GM23338 (cell line): Measurements from ENCODE around the gene UNC45B. TPM values are rescaled to one million over a fixed set of nuclear protein-coding genes. Genes with fewer than 3 reads are reported as not detected.

ENCODE experiments used
- ATAC-seq: fragments of 200-7000 bp; cut with Tn5 transposase; 3 replicates; pipeline ENCODE4 v1.9.1; 2020
- DNase-seq: peaks from one replicate; pipeline ENCODE4 v3.0.0-alpha.2; 2015; ENCODE audit warnings: low spot score
- H2AFZ ChIP-seq: fragments of 200-600 bp; sonication (generic); 2 replicates; pipeline ENCODE4 v1.8.0; 2016; ENCODE audit warnings: antibody characterized with exemption, mild to moderate bottlenecking, moderate library complexity
- H3F3A ChIP-seq: fragments of 200-600 bp; sonication (generic); replicated peaks from 2 replicates; pipeline ENCODE4 v1.8.0; 2017; ENCODE audit warnings: antibody characterized with exemption, mixed run types, low read depth
- H3K27ac ChIP-seq: fragments of 200-600 bp; sonication (generic); 2 replicates; pipeline ENCODE4 v1.6.1; 2016; ENCODE audit warnings: low read depth
- H3K27me3 ChIP-seq: fragments of 200-600 bp; sonication (generic); 2 replicates; pipeline ENCODE4 v1.8.0; 2016; ENCODE audit warnings: mild to moderate bottlenecking, mixed run types, moderate library complexity; ENCODE audit not compliant: insufficient read depth
- H3K36me3 ChIP-seq: fragments of 200-600 bp; sonication (generic); 2 replicates; pipeline ENCODE4 v1.8.0; 2016; ENCODE audit warnings: mild to moderate bottlenecking; ENCODE audit not compliant: insufficient read depth
- H3K4me1 ChIP-seq: fragments of 200-600 bp; sonication (generic); 2 replicates; pipeline ENCODE4 v1.8.0; 2016; ENCODE audit warnings: mild to moderate bottlenecking, moderate library complexity; ENCODE audit not compliant: insufficient read depth
- H3K4me2 ChIP-seq: fragments of 200-600 bp; sonication (generic); 2 replicates; pipeline ENCODE4 v1.7.1; 2017; ENCODE audit warnings: mixed run types
- H3K4me3 ChIP-seq: fragments of 200-600 bp; sonication (generic); 2 replicates; pipeline ENCODE4 v1.6.1; 2016; ENCODE audit warnings: mixed run types
- H3K79me2 ChIP-seq: fragments of 200-600 bp; sonication (generic); replicated peaks from 2 replicates; pipeline ENCODE4 v1.8.0; 2017; ENCODE audit warnings: mild to moderate bottlenecking; ENCODE audit not compliant: insufficient read depth
- H3K9me2 ChIP-seq: fragments of 200-600 bp; sonication (generic); 2 replicates; pipeline ENCODE4 v1.8.0; 2017; ENCODE audit not compliant: insufficient read depth
- H4K20me1 ChIP-seq: fragments of 200-600 bp; sonication (generic); replicated peaks from 2 replicates; pipeline ENCODE4 v1.8.0; 2017; ENCODE audit warnings: mild to moderate bottlenecking; ENCODE audit not compliant: insufficient read depth
- H3K27ac Mint-ChIP-seq: 2 replicates; pipeline ENCODE4 v1.8.0; 2020; ENCODE audit warnings: inconsistent platforms, mild to moderate bottlenecking, moderate library complexity, mixed read lengths
- H3K27me3 Mint-ChIP-seq: 3 replicates; pipeline ENCODE4 v1.8.0; 2022; ENCODE audit warnings: low read depth, mild to moderate bottlenecking, moderate library complexity, mixed read lengths, inconsistent platforms; ENCODE audit not compliant: insufficient read depth, poor library complexity
- H3K36me3 Mint-ChIP-seq: 3 replicates; pipeline ENCODE4 v1.8.0; 2021; ENCODE audit warnings: low read depth, mild to moderate bottlenecking, inconsistent platforms, moderate library complexity, mixed read lengths
- H3K4me1 Mint-ChIP-seq: 3 replicates; pipeline ENCODE4 v1.8.0; 2020; ENCODE audit warnings: mild to moderate bottlenecking, inconsistent platforms, mixed read lengths
- H3K4me3 Mint-ChIP-seq: 3 replicates; pipeline ENCODE4 v1.8.0; 2021; ENCODE audit warnings: moderate library complexity, mild to moderate bottlenecking, inconsistent platforms, mixed read lengths
- H3K9me3 Mint-ChIP-seq: 3 replicates; pipeline ENCODE4 v1.8.0; 2020; ENCODE audit warnings: moderate library complexity, mild to moderate bottlenecking, inconsistent platforms, mixed read lengths
- CREB1 ChIP-seq: fragments of 250-450 bp; sonication (Bioruptor Pico); IDR thresholded peaks from 2 replicates; pipeline ENCODE4 v1.5.0; 2020; ENCODE audit warnings: low read depth, mild to moderate bottlenecking, moderate library complexity
- EZH2phosphoT487 ChIP-seq: fragments of 200-600 bp; sonication (generic); IDR thresholded peaks from one replicate; pipeline ENCODE4 v1.8.1; 2018; ENCODE audit warnings: antibody characterized with exemption; ENCODE audit not compliant: unreplicated experiment
- NANOG ChIP-seq: IDR thresholded peaks from 2 replicates; pipeline ENCODE4 v1.6.1; 2016; ENCODE audit warnings: antibody characterized with exemption, borderline replicate concordance
- POLR2AphosphoS5 ChIP-seq: IDR thresholded peaks from 2 replicates; pipeline ENCODE4 v1.6.1; 2016; ENCODE audit warnings: antibody characterized with exemption, low read depth
- STAT1 ChIP-seq: IDR thresholded peaks from one replicate; pipeline ENCODE4 v1.6.1; 2016; ENCODE audit warnings: antibody characterized with exemption; ENCODE audit not compliant: unreplicated experiment
- ZNF114 ChIP-seq: fragments of 250-450 bp; sonication (Bioruptor Pico); IDR thresholded peaks from 2 replicates; pipeline ENCODE4 v1.5.0; 2020; ENCODE audit warnings: mild to moderate bottlenecking, moderate library complexity
- ZNF331 ChIP-seq: fragments of 250-450 bp; sonication (Bioruptor Pico); IDR thresholded peaks from 2 replicates; pipeline ENCODE4 v1.5.0; 2020; ENCODE audit warnings: low read depth, mild to moderate bottlenecking, moderate library complexity
- polyA plus RNA-seq: library from polyadenylated mRNA; unstranded; fragments of >200 nt; fragmentation: Nextera tagmentation; extraction: Ambion mirVana; gene quantifications from 2 replicates; pipeline ENCODE4 v1.2.1, GENCODE V29; 2016
- total RNA-seq: library from RNA; depleted of rRNA; stranded (reverse); fragments of >200 nt; shearing (Covaris generic); gene quantifications from 2 replicates; pipeline ENCODE4 v1.2.3, GENCODE V29; 2014; rRNA removed
- TF ChIP-seq, protein P1 (sequence below): IDR thresholded peaks from one replicate; pipeline ENCODE4 v1.6.1; 2018; ENCODE audit warnings: antibody characterized with exemption; ENCODE audit not compliant: unreplicated experiment

Gene UNC45B
- total and polyA plus RNA-seq, 2 experiments from 2014 or later, result 0.03 TPM; not detected in 1

DNA sequence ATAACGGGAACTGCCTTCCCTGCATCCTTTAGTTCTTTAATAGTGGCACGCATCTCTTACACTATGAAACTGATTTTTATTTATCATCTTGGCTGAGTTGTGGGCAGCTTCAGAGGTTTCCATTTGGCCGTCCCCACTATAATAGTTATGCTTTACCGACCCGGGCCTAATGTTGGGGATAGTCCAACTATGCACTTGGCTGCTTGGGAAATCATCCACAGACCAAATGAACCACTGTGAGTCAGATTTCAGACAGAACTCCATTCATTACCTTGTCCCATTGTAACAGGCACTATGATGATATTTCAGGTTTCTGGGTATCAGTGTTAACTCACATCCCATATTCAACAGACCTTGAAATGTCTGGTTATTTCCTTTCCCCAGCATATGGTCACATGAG lies 89.2 kb downstream of the UNC45B start:
- Histone ChIP-seq H3K36me3 (no peaks in the 10 kb centered on the region), H3K9me2 (no peaks in the 10 kb centered on the region), H2AFZ (no peak overlapping the region), H3K4me1 (no peaks in the 10 kb centered on the region; the same call in 1 of the 2 replicates), H3F3A (no peaks in the 10 kb centered on the region), H3K79me2 (no peaks in the 10 kb centered on the region), H3K27ac (no peak overlapping the region), H3K27me3 (no peaks in the 10 kb centered on the region), H4K20me1 (no peaks in the 10 kb centered on the region), H3K4me3 (no peak overlapping the region), H3K4me2 (no peak overlapping the region)
- DNase-seq, result no peak
- H3K36me3 Mint-ChIP-seq, result no peaks in the 10 kb centered on the region
- no peak overlapping the region for H3K4me3 Mint-ChIP-seq
- no peak for ATAC-seq
- TF ChIP-seq, protein P1, sequence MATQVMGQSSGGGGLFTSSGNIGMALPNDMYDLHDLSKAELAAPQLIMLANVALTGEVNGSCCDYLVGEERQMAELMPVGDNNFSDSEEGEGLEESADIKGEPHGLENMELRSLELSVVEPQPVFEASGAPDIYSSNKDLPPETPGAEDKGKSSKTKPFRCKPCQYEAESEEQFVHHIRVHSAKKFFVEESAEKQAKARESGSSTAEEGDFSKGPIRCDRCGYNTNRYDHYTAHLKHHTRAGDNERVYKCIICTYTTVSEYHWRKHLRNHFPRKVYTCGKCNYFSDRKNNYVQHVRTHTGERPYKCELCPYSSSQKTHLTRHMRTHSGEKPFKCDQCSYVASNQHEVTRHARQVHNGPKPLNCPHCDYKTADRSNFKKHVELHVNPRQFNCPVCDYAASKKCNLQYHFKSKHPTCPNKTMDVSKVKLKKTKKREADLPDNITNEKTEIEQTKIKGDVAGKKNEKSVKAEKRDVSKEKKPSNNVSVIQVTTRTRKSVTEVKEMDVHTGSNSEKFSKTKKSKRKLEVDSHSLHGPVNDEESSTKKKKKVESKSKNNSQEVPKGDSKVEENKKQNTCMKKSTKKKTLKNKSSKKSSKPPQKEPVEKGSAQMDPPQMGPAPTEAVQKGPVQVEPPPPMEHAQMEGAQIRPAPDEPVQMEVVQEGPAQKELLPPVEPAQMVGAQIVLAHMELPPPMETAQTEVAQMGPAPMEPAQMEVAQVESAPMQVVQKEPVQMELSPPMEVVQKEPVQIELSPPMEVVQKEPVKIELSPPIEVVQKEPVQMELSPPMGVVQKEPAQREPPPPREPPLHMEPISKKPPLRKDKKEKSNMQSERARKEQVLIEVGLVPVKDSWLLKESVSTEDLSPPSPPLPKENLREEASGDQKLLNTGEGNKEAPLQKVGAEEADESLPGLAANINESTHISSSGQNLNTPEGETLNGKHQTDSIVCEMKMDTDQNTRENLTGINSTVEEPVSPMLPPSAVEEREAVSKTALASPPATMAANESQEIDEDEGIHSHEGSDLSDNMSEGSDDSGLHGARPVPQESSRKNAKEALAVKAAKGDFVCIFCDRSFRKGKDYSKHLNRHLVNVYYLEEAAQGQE, result no peak
- no peak for TF ChIP-seq EZH2phosphoT487
- TF ChIP-seq ZNF114 (CRISPR knock-in tag), result no peak
- no peak for TF ChIP-seq POLR2AphosphoS5
- no peak overlapping the region for H3K27ac Mint-ChIP-seq
- H3K27me3 Mint-ChIP-seq, result peaks cover 3% of the 10 kb centered on the region
- peaks cover 5% of the 10 kb centered on the region; the same call in 2 of the 3 replicates for H3K4me1 Mint-ChIP-seq
- H3K9me3 Mint-ChIP-seq, result no peaks in the 10 kb centered on the region

DNA sequence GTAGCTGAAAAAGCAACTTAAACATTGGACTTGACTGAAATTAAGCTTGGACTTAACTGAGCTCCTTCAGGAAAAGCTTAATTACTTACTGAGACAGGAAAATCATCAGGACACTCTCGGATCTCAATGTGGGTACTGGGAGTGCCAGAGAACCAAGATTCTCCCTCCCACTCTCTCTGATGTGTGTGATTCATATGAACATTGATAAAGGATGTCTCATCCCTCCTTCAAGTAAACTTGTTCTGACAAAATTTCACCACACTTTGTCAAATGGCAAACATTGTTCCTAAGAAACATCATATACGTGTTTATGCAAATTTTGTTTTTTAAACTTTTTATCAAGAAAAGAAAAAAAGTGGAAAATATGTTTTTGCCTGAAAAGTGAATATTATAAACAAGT lies 91.2 kb downstream of the UNC45B start:
- H3K4me3 ChIP-seq, result no peak overlapping the region
- H3K4me1 Mint-ChIP-seq, result peaks cover 8% of the 10 kb centered on the region
- DNase-seq (no peak), ATAC-seq (no peak)
- no peak overlapping the region for H3K27ac ChIP-seq
- TF ChIP-seq EZH2phosphoT487, result no peak
- TF ChIP-seq NANOG, result no peak
- TF ChIP-seq, protein P1, result no peak
- TF ChIP-seq ZNF331 (CRISPR knock-in tag), result no peak
- no peak for TF ChIP-seq STAT1
- TF ChIP-seq CREB1, result no peak
- no peak for TF ChIP-seq POLR2AphosphoS5
- H3K9me2 ChIP-seq, result no peaks in the 10 kb centered on the region
- no peak overlapping the region for H2AFZ ChIP-seq
- peaks cover 7% of the 10 kb centered on the region for H3K27me3 Mint-ChIP-seq
- H3K36me3 ChIP-seq, result no peaks in the 10 kb centered on the region
- H3K27me3 ChIP-seq, result peaks cover 9% of the 10 kb centered on the region; the same call in 1 of the 2 replicates
- H3K36me3 Mint-ChIP-seq, result no peaks in the 10 kb centered on the region
- H3F3A ChIP-seq, result peaks cover 7% of the 10 kb centered on the region; the same call in 1 of the 2 replicates
- H3K4me2 ChIP-seq, result no peak overlapping the region
- no peaks in the 10 kb centered on the region for H3K9me3 Mint-ChIP-seq
- no peaks in the 10 kb centered on the region for H3K79me2 ChIP-seq
- H3K4me1 ChIP-seq, result peaks cover 5% of the 10 kb centered on the region; the same call in 1 of the 2 replicates
- no peak overlapping the region for H3K4me3 Mint-ChIP-seq
- no peaks in the 10 kb centered on the region for H4K20me1 ChIP-seq
- H3K27ac Mint-ChIP-seq, result no peak overlapping the region

Other genes with a start within 250 kb of the UNC45B start
- gene CCT6B, start 186.4 kb upstream of the UNC45B start, total RNA-seq, result 0.94 TPM in 1 of 2 replicates, not detected in the other
- 1.1 and 1.3 TPM in 2 replicates for gene CCT6B, start 186.4 kb upstream of the UNC45B start, polyA plus RNA-seq
- 12.8 and 14.4 TPM in 2 replicates for gene ZNF830, start 186.3 kb upstream of the UNC45B start, total RNA-seq
- 20.4 and 22.3 TPM in 2 replicates for gene ZNF830, start 186.3 kb upstream of the UNC45B start, polyA plus RNA-seq
- 82.3 and 119 TPM in 2 replicates for gene LIG3, start 167.3 kb upstream of the UNC45B start, total RNA-seq
- gene LIG3, start 167.3 kb upstream of the UNC45B start, polyA plus RNA-seq, result 16.4 and 17.6 TPM in 2 replicates
- 22.2 and 29.2 TPM in 2 replicates for gene RFFL, start 84.1 kb upstream of the UNC45B start, total RNA-seq
- gene RFFL, start 84.1 kb upstream of the UNC45B start, polyA plus RNA-seq, result 4.1 and 6.4 TPM in 2 replicates
- 11.0 and 13.2 TPM in 2 replicates for gene RAD51D, start 28.0 kb upstream of the UNC45B start, total RNA-seq
- gene RAD51D, start 28.0 kb upstream of the UNC45B start, polyA plus RNA-seq, result 5.9 and 7.3 TPM in 2 replicates
- not detected in 2 replicates for gene FNDC8, start 26.2 kb upstream of the UNC45B start, total RNA-seq
- not detected in 2 replicates for gene FNDC8, start 26.2 kb upstream of the UNC45B start, polyA plus RNA-seq
- 54.8 and 66.4 TPM in 2 replicates for gene NLE1, start 5.5 kb upstream of the UNC45B start, total RNA-seq
- gene NLE1, start 5.5 kb upstream of the UNC45B start, polyA plus RNA-seq, result 16.6 and 17.9 TPM in 2 replicates
- gene SLC35G3, start 46.6 kb downstream of the UNC45B start, total RNA-seq, result not detected in 2 replicates
- gene SLC35G3, start 46.6 kb downstream of the UNC45B start, polyA plus RNA-seq, result not detected in 2 replicates
- gene SLFN5, start 95.3 kb downstream of the UNC45B start, total RNA-seq, result 6.4 and 8.5 TPM in 2 replicates
- gene SLFN5, start 95.3 kb downstream of the UNC45B start, polyA plus RNA-seq, result 1.4 and 1.8 TPM in 2 replicates
- gene SLFN11, start 225.8 kb downstream of the UNC45B start, total RNA-seq, result 0.04 TPM in 1 of 2 replicates, not detected in the other
- 0.19 TPM in 1 of 2 replicates, not detected in the other for gene SLFN11, start 225.8 kb downstream of the UNC45B start, polyA plus RNA-seq